Measurements from ENCODE around the gene AKAP13.

DNA sequence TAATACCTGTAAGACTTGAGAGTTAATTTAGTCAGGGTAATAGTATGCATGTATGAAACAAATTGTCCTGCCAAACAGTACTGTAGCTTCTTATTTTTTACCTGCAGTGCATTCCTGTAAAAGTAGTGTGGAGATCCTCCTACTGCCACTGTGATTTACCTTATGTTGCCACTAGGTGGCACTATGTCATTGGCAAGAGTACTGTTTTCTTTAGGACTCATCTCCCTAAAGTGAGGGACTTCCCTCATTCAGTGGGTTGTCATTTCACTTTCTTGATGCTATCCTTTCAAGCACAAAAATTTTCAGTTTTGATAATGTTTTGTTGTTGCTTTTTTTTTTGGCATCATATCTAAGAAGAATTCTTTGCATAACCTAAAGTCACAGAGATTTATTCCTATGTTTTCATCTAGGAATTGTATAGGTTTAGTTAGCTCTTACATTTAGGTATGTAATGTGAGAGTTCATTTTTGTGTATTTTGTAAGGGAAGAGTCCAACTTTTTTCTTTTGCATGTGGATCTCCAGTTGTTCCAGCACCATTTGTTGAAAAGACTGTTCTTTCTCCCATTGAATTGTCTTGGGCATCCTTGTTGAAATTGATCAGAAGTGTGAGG, 105.7 kb downstream of the AKAP13 start:
- no peak for TF ChIP-seq POLR2A (IDR thresholded peaks at IDR 0.05)
- TF ChIP-seq, protein P1, sequence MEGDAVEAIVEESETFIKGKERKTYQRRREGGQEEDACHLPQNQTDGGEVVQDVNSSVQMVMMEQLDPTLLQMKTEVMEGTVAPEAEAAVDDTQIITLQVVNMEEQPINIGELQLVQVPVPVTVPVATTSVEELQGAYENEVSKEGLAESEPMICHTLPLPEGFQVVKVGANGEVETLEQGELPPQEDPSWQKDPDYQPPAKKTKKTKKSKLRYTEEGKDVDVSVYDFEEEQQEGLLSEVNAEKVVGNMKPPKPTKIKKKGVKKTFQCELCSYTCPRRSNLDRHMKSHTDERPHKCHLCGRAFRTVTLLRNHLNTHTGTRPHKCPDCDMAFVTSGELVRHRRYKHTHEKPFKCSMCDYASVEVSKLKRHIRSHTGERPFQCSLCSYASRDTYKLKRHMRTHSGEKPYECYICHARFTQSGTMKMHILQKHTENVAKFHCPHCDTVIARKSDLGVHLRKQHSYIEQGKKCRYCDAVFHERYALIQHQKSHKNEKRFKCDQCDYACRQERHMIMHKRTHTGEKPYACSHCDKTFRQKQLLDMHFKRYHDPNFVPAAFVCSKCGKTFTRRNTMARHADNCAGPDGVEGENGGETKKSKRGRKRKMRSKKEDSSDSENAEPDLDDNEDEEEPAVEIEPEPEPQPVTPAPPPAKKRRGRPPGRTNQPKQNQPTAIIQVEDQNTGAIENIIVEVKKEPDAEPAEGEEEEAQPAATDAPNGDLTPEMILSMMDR (IDR thresholded peaks at IDR 0.05) = peak; percentile 82 to 89 (median 84)

Data from uterus (tissue), 2 donors.